HCT116 (cell line): Measurements from ENCODE around the gene FURIN. TPM values are rescaled to one million over a fixed set of nuclear protein-coding genes. Genes with fewer than 3 reads are reported as not detected.
A peak's percentile ranks its signal among the peaks of the same experiment; 100 is the strongest.

Source experiments
- ATAC-seq: fragments of 200-7000 bp; cut with Tn5 transposase; 2 replicates; pipeline ENCODE4 v1.9.1; 2020; ENCODE audit warnings: mild to moderate bottlenecking, moderate library complexity
- BruUV-seq: library from RNA; stranded (reverse); fragments of 400-500 nt; replicated peaks from 2 replicates; lab custom pipeline; 2021; lab: Mats Ljungman, UMichigan
- CTCF ChIA-PET: fragments of 300-600 bp; sonication (Branson Sonifier 250); formaldehyde crosslinking; loops from one replicate; lab custom pipeline; 2021; ENCODE audit warnings: antibody characterized with exemption; lab: Charles Lee
- POLR2A ChIA-PET: fragments of 300-600, 350-600 bp; sonication (Branson Sonifier 250); formaldehyde crosslinking; loops from one replicate; lab custom pipeline; 2021; ENCODE audit warnings: antibody characterized with exemption; lab: Charles Lee
- RAD21 ChIA-PET, 2 experiments: fragments of 300-600 bp; sonication (Branson Sonifier 250); formaldehyde crosslinking; loops; one replicate each; lab custom pipeline; 2023; ENCODE audit warnings: low total read pairs in 2 of 2; ENCODE audit not compliant: uncharacterized antibody in 2 of 2, unreplicated experiment in 2 of 2, low non-redundant PET in 1 of 2; lab: Charles Lee
- DNase-seq: peaks from one replicate; pipeline ENCODE4 v3.0.0-alpha.2; 2010; ENCODE audit warnings: low read depth, low spot score
- H2AFZ ChIP-seq: fragments of 200-600 bp; shearing (Covaris generic), sonication (generic); 2 replicates; pipeline ENCODE4 v1.6.1; 2017; ENCODE audit warnings: low read depth, mixed run types, mixed read lengths, antibody characterized with exemption, low read length; ENCODE audit not compliant: poor library complexity, severe bottlenecking
- H3K27ac ChIP-seq: 2 replicates; pipeline ENCODE4 v1.5.1; 2012; ENCODE audit warnings: low read depth, low read length
- H3K27me3 ChIP-seq: fragments of 200-600 bp; sonication (generic); 2 replicates; pipeline ENCODE4 v1.6.1; 2016; ENCODE audit warnings: mixed run types, low read length, mixed read lengths; ENCODE audit not compliant: insufficient read depth
- H3K36me3 ChIP-seq, 2 experiments: fragments of 200-500 bp in 1 of 2; fragments of 200-600 bp in 1 of 2; sonication (Bioruptor generic) in 1 of 2; sonication (generic) in 1 of 2; 2 replicates each; pipeline versions ENCODE4 v1.5.1 to v1.6.1; 2014 to 2016; ENCODE audit warnings: low read length in 2 of 2, inconsistent platforms in 1 of 2, mixed read lengths in 1 of 2, mixed run types in 1 of 2; ENCODE audit not compliant: insufficient read depth in 2 of 2, control insufficient read depth in 1 of 2
- H3K4me1 ChIP-seq, 2 experiments: fragments of 200-600 bp in 1 of 2; sonication (generic) in 1 of 2; 2 replicates each; pipeline versions ENCODE4 v1.5.1 to v1.6.1; 2012 to 2017; ENCODE audit warnings: low read length in 2 of 2, inconsistent platforms in 1 of 2, mild to moderate bottlenecking in 1 of 2, mixed read lengths in 1 of 2, mixed run types in 1 of 2, moderate library complexity in 1 of 2; ENCODE audit not compliant: insufficient read depth in 2 of 2, control insufficient read depth in 1 of 2
- H3K4me2 ChIP-seq: fragments of 200-600 bp; sonication (generic); 2 replicates; pipeline ENCODE4 v1.6.1; 2017; ENCODE audit warnings: mixed run types, low read length, mixed read lengths
- H3K4me3 ChIP-seq, 2 experiments: fragments of 200-600 bp in 1 of 2; sonication (generic) in 1 of 2; replicated peaks in 1 of 2; 2 replicates each; pipeline ENCODE4 v1.5.1; 2011 to 2016; ENCODE audit warnings: low read length in 2 of 2, control low read depth in 1 of 2, low read depth in 1 of 2, mild to moderate bottlenecking in 1 of 2, mixed read lengths in 1 of 2, mixed run types in 1 of 2
- H3K79me2 ChIP-seq: fragments of 200-600 bp; sonication (generic); 2 replicates; pipeline ENCODE4 v1.6.1; 2017; ENCODE audit warnings: mild to moderate bottlenecking, mixed run types, low read length, moderate library complexity, mixed read lengths; ENCODE audit not compliant: insufficient read depth
- H3K9ac ChIP-seq: fragments of 200-600 bp; sonication (generic); 2 replicates; pipeline ENCODE4 v1.6.1; 2016; ENCODE audit warnings: low read length, mixed read lengths
- H3K9me2 ChIP-seq: fragments of 200-600 bp; sonication (generic), shearing (Covaris generic); 2 replicates; pipeline ENCODE4 v1.6.1; 2017; ENCODE audit warnings: mixed run types, mild to moderate bottlenecking, moderate library complexity; ENCODE audit not compliant: insufficient read depth
- H3K9me3 ChIP-seq, 2 experiments: fragments of 200-500 bp in 1 of 2; fragments of 200-600 bp in 1 of 2; sonication (Bioruptor generic) in 1 of 2; sonication (generic) in 1 of 2; 2 replicates each; pipeline ENCODE4 v1.6.1; 2014 to 2017; ENCODE audit warnings: low read length in 2 of 2, mixed read lengths in 2 of 2, inconsistent platforms in 1 of 2, low read depth in 1 of 2, mild to moderate bottlenecking in 1 of 2, mixed run types in 1 of 2, moderate library complexity in 1 of 2; ENCODE audit not compliant: control insufficient read depth in 1 of 2, insufficient read depth in 1 of 2
- H4K20me1 ChIP-seq: fragments of 200-600 bp; sonication (generic), shearing (Covaris generic); 2 replicates; pipeline ENCODE4 v1.6.1; 2017; ENCODE audit warnings: mixed run types, mild to moderate bottlenecking, moderate library complexity; ENCODE audit not compliant: insufficient read depth
- EZH2phosphoT487 ChIP-seq: fragments of 200-600 bp; IDR thresholded peaks from 2 replicates; pipeline ENCODE4 v1.6.1; 2018; ENCODE audit warnings: antibody characterized with exemption, borderline replicate concordance
- FOSL1 ChIP-seq: IDR thresholded peaks from 2 replicates; pipeline ENCODE4 v1.6.1; 2012; ENCODE audit warnings: low read depth
- JUND ChIP-seq: IDR thresholded peaks from 2 replicates; pipeline ENCODE4 v1.6.1; 2012
- POLR2A ChIP-seq: IDR thresholded peaks from 2 replicates; pipeline ENCODE4 v1.7.0; 2011; ENCODE audit warnings: borderline replicate concordance; ENCODE audit not compliant: insufficient read depth, insufficient read length; ENCODE audit errors: extremely low read depth
- POLR2AphosphoS5 ChIP-seq: IDR thresholded peaks from 2 replicates; pipeline ENCODE4 v1.6.1; 2011; ENCODE audit warnings: mild to moderate bottlenecking, low read depth, low read length, moderate library complexity
- RAD21 ChIP-seq: IDR thresholded peaks from 2 replicates; pipeline ENCODE4 v1.6.1; 2012; ENCODE audit warnings: low read depth, mild to moderate bottlenecking
- SIN3A ChIP-seq: IDR thresholded peaks from 2 replicates; pipeline ENCODE4 v1.6.1; 2012; ENCODE audit warnings: low read depth
- SP1 ChIP-seq: IDR thresholded peaks from 2 replicates; pipeline ENCODE4 v1.6.1; 2012; ENCODE audit warnings: low read depth
- TCF7L2 ChIP-seq: IDR thresholded peaks from 2 replicates; pipeline ENCODE4 v1.7.0; 2011; ENCODE audit warnings: borderline replicate concordance, inconsistent platforms; ENCODE audit not compliant: insufficient read depth, insufficient read length; ENCODE audit errors: extremely low read depth
- YY1 ChIP-seq: IDR thresholded peaks from 2 replicates; pipeline ENCODE4 v1.6.1; 2011; ENCODE audit warnings: low read length, low read depth, moderate library complexity, mild to moderate bottlenecking; ENCODE audit not compliant: insufficient replicate concordance; ENCODE audit errors: extremely low read depth
- ZBTB33 ChIP-seq: IDR thresholded peaks from 2 replicates; pipeline ENCODE4 v1.6.1; 2011; ENCODE audit warnings: mild to moderate bottlenecking, low read length, moderate library complexity; ENCODE audit not compliant: insufficient replicate concordance; ENCODE audit errors: extremely low read depth
- intact Hi-C: fragments of 100-400 bp; cut with micrococcal nuclease; formaldehyde crosslinking; loops from 2 replicates; pipeline ENCODE4 v1.10.0; 2022
- total RNA-seq: library from RNA; stranded (reverse); gene quantifications from one replicate; pipeline ENCODE4 v1.2.1, GENCODE V29; 2021; ENCODE audit not compliant: unreplicated experiment

Gene FURIN
- total RNA-seq, 1 experiment from 2014 or later: 42.0 TPM

DNA sequence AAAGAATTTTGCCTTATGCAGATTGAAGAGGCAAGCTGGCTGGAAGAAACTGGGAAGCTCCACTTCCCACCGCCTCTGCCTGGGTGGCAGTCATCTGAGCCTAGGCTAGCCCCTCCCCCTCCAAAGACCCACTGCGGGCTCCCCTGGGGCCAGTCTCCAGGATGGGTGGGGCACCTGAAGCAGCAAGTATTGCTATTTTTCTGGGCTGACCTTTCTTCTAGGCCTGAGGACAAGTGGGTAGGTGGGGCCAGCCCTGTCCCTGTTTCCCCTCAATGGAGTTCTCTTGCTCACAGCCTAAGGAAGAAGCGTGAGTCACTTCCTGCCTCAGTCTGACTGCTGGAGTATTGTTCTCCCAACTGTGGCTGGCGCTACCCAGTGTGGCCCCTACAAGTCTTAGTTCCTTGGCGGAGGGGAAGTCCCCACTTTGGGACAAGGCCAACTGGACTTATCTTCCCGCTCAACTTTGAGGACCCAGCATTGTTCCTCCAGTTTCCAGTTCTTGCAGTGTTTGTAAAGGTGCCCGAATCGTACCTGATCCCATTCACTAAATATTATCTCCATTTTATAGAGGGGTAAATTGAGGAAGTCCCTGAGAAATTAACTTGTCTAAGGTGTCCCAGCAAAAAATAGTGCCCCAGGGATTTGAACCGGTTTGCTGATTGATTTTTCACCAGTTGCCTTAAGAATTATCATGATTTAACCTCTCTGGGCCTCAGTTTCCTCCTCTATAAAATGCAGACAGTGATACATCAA, 1.4 kb downstream of the FURIN start:
- Histone ChIP-seq H3K4me3 (peak overlapping the region; percentile 74 to 86), H3K27ac (peak overlapping the region; percentile 95), H3K9me2 (no peaks in the 10 kb centered on the region), H3K9ac (peak overlapping the region; percentile 83), H4K20me1 (no peaks in the 10 kb centered on the region), H3K9me3 (no peaks in the 10 kb centered on the region), H2AFZ (no peak overlapping the region), H3K4me2 (peak overlapping the region; percentile 97)
- peak; percentile 64 for ATAC-seq
- no TSS peak for BruUV-seq
- ChIA-PET POLR2A (interaction anchor here (2.0 kb wide), 1 partner anchor 9 kb away, joined by 6 read pairs; no protein-coding TSS in a partner anchor), CTCF (interaction anchor here (1.5 kb wide), 1 partner anchor 16 kb away, joined by 4 read pairs; no protein-coding TSS in a partner anchor)
- no peak for TF ChIP-seq SIN3A
- TF ChIP-seq FOSL1: no peak
- TF ChIP-seq YY1: peak; percentile 73
- TF ChIP-seq ZBTB33: no peak
- peak; percentile 20 for TF ChIP-seq TCF7L2
- TF ChIP-seq JUND: no peak
- TF ChIP-seq RAD21: no peak
- TF ChIP-seq POLR2A: peak; percentile 19
- peak; percentile 77 for TF ChIP-seq POLR2AphosphoS5
- no peak for TF ChIP-seq SP1
- TF ChIP-seq EZH2phosphoT487: no peak
- TF ChIP-seq, all 23 proteins: peak for 4
- intact Hi-C loops: loop anchor here (5.0 kb wide), 1 partner anchor 222 kb away; no protein-coding TSS in a partner anchor
- peaks cover 57 to 62% of the 10 kb centered on the region in 2 experiments for H3K4me1 ChIP-seq
- RAD21 ChIA-PET: no interaction called here
- H3K27me3 ChIP-seq: no peaks in the 10 kb centered on the region
- H3K36me3 ChIP-seq: no peaks in the 10 kb centered on the region
- peaks cover 34% of the 10 kb centered on the region for H3K79me2 ChIP-seq
- DNase-seq: peak; percentile 85
